Measurements from ENCODE around the gene UNG.

Gene UNG

DNA sequence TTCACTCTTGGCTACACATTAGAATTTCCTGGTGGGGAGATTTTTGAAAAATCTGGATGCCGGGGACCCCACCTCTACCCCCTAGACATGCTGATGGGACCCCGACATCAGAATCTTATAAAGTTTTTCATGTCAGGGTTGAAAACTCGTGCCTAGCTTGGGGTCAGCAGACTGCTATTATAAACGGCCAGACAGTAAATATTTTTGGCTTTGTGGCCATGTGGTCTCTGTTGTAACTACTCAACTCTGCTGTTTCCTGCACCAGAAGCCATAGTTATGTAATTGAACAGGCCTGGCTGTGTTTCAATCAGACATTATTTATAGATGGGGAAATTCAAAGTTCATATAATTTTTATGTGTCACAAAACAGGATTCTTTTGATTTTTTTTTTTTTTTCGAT, 60.6 kb downstream of the UNG start:
- peak; percentile 66 for FAIRE-seq

GRCh38 chr12:109160433-109160832, 63.0 kb downstream of the UNG start:
- no peak for FAIRE-seq
